HS-5 (cell line): Measurements from ENCODE around the gene KRT35.
"Not testable (repeated sequence)": the region's sequence is repeated elsewhere in the genome, so short reads cannot be mapped to it uniquely, and the experiment has no call there.

Experiments used
- DNase-seq: peaks from one replicate; pipeline ENCODE4 v3.0.0-alpha.2; 2012; ENCODE audit warnings: low read depth

KRT35 gene

DNA sequence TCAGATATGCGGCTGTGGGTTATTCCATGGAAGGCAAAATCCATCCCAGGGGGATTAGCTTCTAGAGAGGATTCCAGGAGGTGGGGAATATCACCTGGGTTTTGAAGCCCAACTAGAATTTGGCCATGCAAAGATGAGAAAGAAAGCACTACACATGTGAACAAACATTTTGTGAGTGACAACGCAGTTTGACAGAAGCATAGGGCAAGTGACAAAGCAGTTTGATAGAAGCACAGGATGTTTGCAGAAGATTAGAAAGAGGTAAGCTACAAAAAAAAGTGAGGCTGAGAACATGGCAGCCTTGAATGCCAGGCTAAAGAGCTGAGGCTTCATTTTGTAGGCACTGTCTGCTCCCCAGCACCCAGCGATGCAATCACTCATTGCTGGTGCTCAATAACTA is 27.9 kb downstream of the KRT35 start:
- no peak for DNase-seq

GRCh38 chr17:41452281-41452680 is 28.7 kb downstream of the KRT35 start:
- no peak for DNase-seq

DNA sequence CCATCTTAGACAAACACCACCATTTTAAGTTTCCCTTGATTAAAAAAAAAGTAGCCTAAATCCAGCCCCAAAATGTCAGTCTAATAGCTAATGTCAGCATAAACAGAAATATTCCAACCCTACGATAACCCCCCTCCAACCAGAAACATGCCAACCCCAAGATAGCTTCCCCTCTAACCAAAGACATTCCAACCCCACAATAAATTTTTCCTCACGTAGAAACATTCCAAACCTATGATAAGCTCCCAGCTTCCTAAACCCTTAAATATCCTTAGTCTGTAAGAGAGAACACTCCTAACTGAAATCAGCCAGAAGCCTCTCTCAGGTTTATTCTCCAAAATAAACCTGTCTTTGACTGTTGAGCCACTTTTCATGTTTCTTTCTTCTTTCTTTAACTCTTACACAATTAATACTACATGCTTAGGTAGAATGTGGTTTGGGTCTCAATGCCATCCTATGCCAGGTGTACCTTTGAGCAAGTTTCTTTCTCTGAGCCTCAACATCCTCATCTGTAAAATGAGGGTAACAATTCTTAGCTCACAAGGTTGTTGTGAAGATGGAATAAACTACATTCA is 29.7 kb downstream of the KRT35 start:
- no peak for DNase-seq

- DNase-seq, result no peak
These were observed 31.9 kb downstream of the KRT35 start for GRCh38 chr17:41449008-41449407.

DNA sequence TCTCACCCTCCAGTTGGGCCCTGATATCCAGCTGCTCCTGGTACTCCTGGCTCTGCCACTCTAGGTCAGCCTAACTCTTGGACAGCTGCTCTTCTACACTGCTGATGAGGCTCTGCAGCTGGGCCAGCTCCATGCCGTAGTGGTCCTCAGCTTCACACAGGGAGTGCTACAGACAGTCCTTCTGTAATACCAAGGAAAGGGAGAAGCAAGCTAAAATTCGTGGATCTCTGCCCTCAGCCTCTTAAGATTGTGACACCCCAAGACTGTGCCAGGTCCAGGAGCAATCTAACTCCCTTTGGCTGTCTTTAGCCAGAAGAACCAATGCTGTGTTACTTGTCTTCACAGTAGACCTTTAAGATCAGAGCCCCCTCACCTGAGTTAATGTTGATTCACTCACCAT is 32.4 kb downstream of the KRT35 start:
- no peak for DNase-seq

DNA sequence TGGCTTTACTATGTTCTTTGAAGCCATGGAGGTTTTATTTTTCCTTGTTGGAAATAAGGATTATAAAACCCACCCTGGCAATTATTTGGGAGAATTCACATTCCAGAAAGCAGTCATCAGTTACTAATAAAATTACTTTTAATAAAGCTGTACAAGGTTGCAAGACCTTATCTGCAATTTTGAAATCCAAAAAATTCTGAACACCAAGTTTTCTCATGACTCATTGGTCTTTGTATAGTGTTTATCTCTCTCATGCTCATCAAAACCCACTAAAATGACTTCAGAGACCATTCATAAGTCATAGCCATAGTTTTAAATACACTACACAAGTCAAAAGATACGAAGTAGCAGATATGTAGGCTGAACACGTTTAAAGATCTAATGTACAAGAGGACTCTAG is 34.1 kb downstream of the KRT35 start:
- DNase-seq, result no peak

GRCh38 chr17:41444640-41445039 is 36.3 kb downstream of the KRT35 start:
- no peak for DNase-seq

DNA sequence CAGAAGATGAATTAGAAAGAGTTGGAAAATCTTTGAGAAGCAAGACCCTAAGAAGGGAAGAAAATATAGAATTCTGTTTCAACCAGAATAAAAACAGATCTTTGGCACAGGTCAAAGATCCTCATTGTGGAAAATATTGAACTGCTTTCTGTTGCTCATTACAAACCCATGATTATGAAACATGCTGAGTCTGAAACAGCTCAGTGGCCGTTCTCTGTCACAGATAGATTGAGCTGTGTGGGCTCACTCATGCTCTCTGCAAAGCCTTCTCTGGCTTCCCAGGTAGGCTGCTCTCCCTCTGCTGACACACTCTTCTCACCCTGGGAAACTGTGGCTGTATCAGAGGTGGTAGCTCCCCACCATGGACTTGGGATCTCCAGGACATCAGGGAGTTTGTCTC is 36.8 kb downstream of the KRT35 start:
- DNase-seq, result no peak

DNA sequence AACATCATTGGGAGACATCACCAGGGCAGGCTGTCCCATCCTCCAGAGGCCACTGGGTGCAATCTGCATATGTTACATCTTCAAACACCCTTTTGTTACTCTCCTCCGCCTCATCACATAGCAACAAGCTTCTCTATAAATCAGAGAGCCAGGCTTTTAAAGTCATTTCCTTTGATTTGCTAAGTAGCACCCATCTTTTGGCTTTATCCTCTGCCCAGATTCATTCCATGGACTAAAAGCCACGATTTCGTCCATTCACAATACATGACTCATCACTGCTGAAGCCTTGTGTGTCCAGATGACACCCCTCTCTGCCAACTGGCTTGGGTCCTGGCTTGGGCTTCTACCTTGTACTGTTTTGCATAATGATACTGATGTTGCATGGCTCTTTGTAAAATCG is 38.2 kb downstream of the KRT35 start:
- DNase-seq, result no peak

- DNase-seq, result no peak
These were observed 40.4 kb downstream of the KRT35 start, which contains the start of gene KRT38 for GRCh38 chr17:41440531-41441033. Gene KRT38, minus strand, starts transcription at chr17:41440983. Its CDS starts 62 bp downstream, at chr17:41440921.

DNA sequence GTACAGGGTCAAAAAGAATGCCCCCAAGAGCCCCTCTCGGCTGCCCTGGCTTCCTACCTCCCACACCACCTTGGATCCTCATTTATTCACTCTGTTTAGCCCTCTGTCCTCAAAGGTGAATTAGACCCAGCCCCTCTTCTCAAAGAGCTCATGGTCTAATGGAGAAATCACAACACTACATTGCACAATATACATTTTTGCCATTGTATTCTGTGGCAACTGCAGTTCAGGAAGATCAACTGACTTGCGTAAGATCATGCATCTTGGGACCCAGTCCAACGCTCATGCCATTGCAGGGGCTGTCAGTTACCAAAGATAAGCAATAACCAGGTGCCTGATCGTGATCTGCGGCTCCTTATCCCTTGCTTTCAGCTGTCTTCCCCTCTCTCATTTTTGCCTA is 41.6 kb downstream of the KRT35 start:
- DNase-seq, result no peak

GRCh38 chr17:41437769-41438168 is 43.2 kb downstream of the KRT35 start:
- DNase-seq, result no peak

DNA sequence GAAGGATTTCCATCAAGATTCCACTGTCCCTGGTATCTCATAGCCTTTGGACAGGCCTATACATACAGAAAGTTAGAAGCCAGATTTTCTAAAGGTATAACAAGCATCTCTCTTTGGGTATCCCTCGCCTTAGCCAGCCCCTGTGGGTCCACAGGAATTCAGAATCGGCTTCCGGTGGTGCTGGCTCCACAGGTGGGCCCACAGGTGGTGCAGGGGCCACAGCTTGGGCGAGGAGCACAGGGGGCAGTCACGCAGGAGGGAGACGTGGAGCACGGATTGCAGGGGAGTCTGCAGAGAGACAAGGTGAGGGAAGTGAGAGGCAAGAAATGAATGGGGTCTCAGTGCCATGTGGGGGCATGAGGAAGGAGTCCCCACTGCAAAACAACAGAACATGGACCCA is 43.7 kb downstream of the KRT35 start:
- DNase-seq, result no peak

- no peak for DNase-seq
These were observed 46.5 kb downstream of the KRT35 start for GRCh38 chr17:41434415-41434814.

- DNase-seq, result no peak
These were observed 46.9 kb downstream of the KRT35 start for GRCh38 chr17:41434005-41434404.

DNA sequence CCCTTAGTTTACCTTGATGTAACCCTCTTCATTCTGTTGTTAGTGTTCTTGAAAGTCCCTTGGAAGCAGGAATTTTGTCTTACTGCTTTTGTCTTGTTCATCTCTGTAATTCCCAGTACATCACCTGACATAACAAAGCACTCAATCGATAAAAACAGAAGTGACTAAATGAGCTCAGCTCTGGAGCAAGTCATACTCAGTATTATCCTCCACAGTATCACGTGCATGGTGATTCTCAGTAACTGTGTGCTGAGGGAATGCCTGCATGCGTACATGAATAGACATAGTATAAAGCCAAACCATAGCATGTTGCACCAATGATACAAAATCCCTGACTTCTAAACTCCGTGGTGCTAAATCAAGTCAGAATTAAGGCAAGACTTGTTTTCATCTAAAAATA is 47.4 kb downstream of the KRT35 start:
- no peak for DNase-seq

- DNase-seq, result not testable (repeated sequence)
These were observed 50.6 kb downstream of the KRT35 start for GRCh38 chr17:41430376-41430775.

- DNase-seq, result no peak
These were observed 51.3 kb downstream of the KRT35 start for GRCh38 chr17:41429667-41430066.

GRCh38 chr17:41428591-41429291 is 52.2 kb downstream of the KRT35 start:
- no peak for DNase-seq
